Putamen (tissue), 1 donor: ENCODE measurements around the gene TIMM23B.
"Not testable (repeated sequence)": the region's sequence is repeated elsewhere in the genome, so short reads cannot be mapped to it uniquely, and the experiment has no call there.

Experiments
- DNase-seq: peaks from one replicate; pipeline ENCODE4 v3.0.0-alpha.2; 2016; ENCODE audit warnings: low spot score

The TIMM23B gene

DNA sequence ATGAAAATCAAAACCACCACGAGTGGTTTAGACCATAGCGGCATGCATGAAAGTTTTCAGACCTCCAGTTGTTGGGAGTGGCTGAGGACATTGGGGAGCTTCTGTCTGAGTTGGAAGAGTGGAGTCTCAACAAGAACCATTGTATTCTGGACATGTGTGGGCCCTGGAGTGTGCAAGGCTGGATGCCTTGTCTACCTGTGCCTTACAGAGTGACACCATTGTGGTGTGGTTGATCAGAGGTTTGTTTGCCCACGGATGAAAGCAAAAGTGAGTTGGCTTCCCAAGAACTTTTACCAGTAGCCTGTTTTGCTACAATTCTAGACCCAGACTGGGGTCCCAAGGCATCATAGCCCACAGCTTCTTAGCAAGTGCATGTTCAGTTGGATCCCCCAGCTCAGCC, 35.9 kb downstream of the TIMM23B start:
- DNase-seq, result not testable (repeated sequence)

DNA sequence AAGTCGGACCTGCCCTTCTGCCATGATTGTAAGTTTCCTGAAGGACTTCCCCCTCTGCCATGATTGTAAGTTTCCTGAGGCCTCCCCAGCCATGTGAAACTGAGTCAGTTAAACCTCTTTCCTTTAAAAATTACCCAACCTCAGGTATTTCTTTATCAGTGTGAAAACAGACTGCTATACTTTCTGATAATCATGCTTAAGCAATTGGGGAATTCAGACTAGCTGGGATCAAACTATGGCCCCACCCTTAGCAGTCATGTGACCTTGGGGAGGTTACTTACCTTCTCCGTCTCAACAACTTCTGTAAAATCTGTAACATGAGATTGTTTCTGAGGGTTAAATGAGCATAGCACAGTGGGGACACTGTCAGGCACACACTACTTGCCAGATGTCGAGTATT, 45.4 kb downstream of the TIMM23B start:
- not testable (repeated sequence) for DNase-seq

DNA sequence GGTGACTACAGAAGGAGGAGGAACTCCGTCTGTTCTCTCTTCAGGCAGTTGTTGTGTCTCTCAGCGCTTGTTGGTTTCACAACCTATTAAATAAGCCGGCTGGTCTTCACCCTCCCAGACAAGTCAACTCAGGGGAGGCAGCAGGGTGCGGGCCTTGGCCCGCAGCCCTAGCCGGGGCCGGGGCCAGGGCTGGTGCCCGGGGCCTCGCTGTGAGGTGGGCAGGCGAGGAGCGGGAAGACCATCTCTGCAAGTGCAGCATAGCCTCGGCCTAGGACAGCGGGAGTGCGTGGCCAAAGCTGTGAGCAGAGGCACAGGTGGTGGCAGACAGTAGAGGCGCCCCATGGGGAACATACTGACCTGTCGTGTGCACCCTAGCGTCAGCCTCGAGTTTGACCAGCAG, 46.5 kb downstream of the TIMM23B start, which contains the start of gene AGAP6:
TSS of gene AGAP6 (plus strand) at position 31 of the 400 bp plus-strand sequence. CDS start at position 341, 310 bp downstream.
- not testable (repeated sequence) for DNase-seq

DNA sequence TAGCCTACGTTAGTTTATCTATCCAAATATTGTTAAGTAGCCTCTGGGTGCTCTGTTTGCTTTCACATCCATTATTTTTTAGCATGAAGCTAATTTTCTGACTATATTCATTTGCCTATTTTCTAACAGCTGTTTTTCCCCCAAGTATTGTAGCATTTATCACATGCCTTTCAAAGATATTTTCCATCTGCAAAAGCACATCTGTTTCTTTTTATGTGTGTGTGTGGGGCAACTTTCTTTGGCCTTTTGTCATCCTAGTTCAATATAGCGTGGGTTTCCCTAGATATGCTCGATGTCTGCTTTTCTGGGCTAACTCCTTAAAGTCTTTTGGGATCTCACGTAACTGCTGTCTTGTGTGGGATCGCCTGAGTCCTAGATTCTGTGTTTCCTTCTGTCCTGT, 53.5 kb downstream of the TIMM23B start:
- not testable (repeated sequence) for DNase-seq

DNA sequence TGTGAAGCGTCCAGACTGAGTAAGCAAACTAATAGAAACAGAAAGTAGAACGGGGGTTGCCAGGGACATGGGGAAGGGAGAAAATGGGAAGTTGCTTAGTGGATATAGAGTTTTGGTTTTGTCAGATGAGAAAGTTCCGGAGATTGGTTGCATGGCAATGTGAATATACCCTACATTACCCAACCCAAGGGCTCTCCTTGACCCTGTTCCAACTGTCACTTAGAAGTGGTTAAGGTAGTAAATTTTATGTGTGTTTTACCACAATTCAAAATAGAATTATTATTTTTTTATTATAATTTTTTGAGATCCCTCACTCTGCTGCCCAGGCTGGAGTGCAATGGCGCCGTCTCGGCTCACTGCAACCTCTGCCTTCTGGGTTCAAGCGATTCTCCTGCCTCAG, 72.2 kb downstream of the TIMM23B start:
- DNase-seq, result not testable (repeated sequence)

DNA sequence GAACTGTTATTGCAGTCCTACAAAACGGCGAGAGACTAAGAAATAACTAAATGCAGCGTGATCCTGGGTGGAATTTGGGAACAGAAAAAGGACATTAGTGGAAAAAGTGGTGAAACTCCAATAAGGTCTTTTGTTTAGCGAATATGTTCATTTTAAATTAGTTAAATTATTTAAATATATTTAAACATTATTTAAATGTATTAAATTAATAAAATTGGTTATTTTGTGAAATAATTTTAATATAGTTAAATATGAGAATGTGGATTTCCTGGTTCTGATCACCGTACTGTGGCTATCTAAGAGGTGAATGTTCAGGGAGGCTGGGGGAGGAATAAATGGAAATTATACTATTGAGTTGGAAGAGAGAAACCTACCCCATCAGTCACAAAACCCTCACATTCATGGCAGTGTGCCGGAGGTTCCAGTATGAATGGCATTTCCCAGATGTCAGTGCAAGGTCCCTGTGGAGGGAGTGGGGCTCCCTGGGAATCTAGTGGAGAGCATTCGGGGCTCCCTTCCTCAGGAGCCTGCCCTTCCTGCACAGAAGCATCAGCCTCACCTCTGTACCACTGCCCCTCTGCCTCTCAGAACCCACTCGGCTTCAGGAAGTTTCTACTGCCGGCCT, 73.9 kb downstream of the TIMM23B start:
- DNase-seq, result not testable (repeated sequence)

DNA sequence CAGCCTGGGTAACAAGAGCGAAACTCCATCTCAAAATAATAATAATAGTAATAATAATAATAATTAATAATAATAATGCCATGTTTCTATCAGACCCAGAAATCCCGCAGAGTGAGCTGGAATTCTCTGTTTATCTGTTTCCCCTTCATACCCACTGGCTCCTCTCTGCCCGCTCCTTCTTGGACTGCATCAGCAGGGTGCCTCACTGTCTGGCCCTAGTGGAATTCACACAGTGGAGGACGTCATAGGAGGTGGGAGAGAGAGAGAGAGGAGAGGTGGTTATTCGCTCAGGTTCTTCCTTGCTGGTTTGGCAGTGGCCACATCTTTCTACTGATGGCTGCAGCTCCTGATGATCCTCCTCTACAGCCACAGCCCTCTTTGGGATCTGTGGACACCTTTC, 75.1 kb downstream of the TIMM23B start:
- DNase-seq, result not testable (repeated sequence)

DNA sequence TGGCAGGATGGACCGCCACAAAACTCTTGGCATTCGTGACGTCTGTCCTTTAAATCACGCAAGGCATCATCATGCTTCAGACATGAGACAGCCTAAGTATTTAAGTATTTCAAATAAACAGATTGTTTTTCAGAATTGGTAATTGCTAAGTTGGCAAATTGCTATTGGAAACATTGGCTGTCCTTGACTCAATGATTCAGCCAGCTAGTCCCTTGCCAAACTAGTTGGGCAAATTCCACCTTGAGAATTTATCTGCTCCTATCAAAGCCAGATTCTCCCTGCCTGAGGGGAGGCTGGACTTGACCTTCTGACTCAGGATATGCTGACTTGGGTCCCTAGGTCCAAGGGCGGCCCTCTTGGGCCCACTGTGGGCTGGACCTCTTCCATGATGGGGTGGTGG, 75.8 kb downstream of the TIMM23B start:
- not testable (repeated sequence) for DNase-seq

DNA sequence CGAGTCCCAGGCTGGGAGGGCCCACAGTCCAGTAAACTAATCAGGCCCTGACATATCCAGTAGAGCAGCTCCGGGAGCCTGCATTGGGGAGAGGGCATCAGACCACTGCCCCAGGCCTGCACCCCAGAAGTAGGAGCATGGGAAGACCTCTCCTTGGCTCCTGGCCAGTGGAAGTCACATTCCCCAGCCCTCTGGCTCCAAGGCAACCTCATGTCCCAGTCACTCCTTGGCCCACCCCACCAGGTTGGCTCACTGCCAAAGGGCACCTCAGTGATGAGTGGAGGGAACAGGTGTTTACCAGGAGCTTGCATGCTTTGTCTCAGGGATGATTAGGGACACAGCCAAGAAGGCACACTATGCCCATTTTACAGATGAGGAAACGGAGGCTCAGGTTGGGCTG, 77.4 kb downstream of the TIMM23B start:
- DNase-seq, result not testable (repeated sequence)

DNA sequence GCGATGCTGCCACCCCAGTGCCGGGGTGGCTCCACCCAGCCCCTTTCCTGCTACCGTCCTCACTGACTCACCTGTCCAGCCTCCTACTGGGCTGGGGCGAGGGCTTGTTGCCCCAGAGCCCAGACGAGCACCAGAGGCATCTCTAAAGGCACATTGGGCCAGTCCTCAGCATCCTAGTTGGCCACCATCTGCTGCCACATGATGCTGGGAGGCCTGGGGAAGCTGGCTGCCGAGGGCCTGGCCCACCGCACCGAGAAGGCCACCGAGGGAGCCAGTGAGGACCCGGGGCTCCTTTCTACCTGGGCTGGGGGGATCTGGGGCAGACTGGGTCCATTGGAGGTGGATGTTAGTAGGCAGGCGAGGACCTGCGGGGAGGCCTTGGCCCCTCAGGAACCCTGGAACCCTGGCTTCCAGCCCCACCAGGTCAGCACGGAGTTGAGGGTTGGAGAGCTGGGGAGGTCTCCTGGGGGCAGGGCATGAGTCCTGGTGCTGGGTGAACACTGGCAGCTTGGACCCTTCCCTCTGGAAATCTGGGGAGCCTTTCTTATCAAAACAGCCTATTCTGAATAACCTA, 78.7 kb downstream of the TIMM23B start:
- DNase-seq, result not testable (repeated sequence)

DNA sequence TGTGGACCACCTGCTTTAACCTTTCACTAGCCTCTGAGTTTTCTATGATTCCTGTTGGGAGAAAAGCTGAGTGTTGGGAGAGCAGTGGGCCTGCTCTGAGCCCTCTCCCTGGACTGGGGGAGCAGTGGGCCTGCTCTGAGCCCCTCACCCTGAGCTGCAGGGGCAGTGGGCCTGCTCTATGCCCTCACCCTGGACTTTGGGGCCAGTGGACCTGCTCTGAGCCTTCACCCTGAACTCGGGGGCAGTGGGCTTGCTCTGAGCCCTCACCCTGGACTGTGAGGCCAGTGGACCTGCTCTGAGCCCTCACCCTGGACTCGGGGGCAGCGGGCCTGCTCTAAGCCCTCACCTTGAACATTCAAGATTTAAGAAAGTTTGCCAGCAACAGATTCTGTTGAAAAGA, 79.8 kb downstream of the TIMM23B start:
- DNase-seq, result no peak
